Esophagus muscularis mucosa (tissue), 4 donors: ENCODE data around the gene CD274. TPM values are rescaled to one million over a fixed set of nuclear protein-coding genes. Genes with fewer than 3 reads are reported as not detected.

Source experiments
- DNase-seq: peaks from one replicate; pipeline ENCODE4 v3.0.0-alpha.2; 2017; ENCODE audit errors: extremely low spot score
- H3K27ac ChIP-seq, 4 donors: fragments of 200-600 bp; sonication (generic); replicated peaks in 1 of 4; 1 replicate in 3 of 4; 2 replicates in 1 of 4; pipeline ENCODE4 v1.5.1; 2016 to 2019; ENCODE audit warnings: mild to moderate bottlenecking in 1 of 4
- H3K27me3 ChIP-seq, 4 donors: fragments of 200-600 bp; sonication (generic); one replicate each; pipeline versions ENCODE4 v1.5.1 to v1.6.0; 2016 to 2019
- H3K36me3 ChIP-seq, 4 donors: fragments of 200-600 bp; sonication (generic); one replicate each; pipeline ENCODE4 v1.5.1; 2016 to 2019
- H3K4me1 ChIP-seq, 4 donors: fragments of 200-600 bp; sonication (generic); one replicate each; pipeline ENCODE4 v1.5.1; 2016 to 2019
- H3K4me3 ChIP-seq, 4 donors: fragments of 200-600 bp; sonication (generic); 1 replicate in 2 of 4; 2 replicates in 2 of 4; pipeline ENCODE4 v1.5.1; 2016 to 2019; ENCODE audit warnings: mild to moderate bottlenecking in 4 of 4, moderate library complexity in 1 of 4
- H3K9me3 ChIP-seq, 4 donors: fragments of 200-600 bp; sonication (generic); 1 replicate in 3 of 4; 2 replicates in 1 of 4; pipeline ENCODE4 v1.5.1; 2016 to 2019
- CTCF ChIP-seq, 3 experiments: fragments of 200-600 bp in 2 of 3; fragments of 450-650 bp in 1 of 3; sonication (generic) in 2 of 3; IDR thresholded peaks; one replicate each; pipeline ENCODE4 v1.5.1; 2017 to 2019; ENCODE audit warnings: antibody characterized with exemption in 3 of 3, mild to moderate bottlenecking in 2 of 3, moderate library complexity in 1 of 3
- EP300 ChIP-seq: sonication (generic); formaldehyde crosslinking; IDR thresholded peaks from one replicate; pipeline ENCODE4 v1.6.1; 2017; ENCODE audit warnings: antibody characterized with exemption
- POLR2A ChIP-seq: fragments of 450-650 bp; IDR thresholded peaks from one replicate; pipeline ENCODE4 v1.6.1; 2017; ENCODE audit warnings: antibody characterized with exemption, moderate library complexity, mild to moderate bottlenecking, low read depth
- POLR2AphosphoS5 ChIP-seq, 2 donors: sonication (generic); formaldehyde crosslinking; IDR thresholded peaks; one replicate each; pipeline ENCODE4 v1.6.1; 2017; ENCODE audit warnings: antibody characterized with exemption in 2 of 2
- WGBS: methylation state at CpG from one replicate; pipeline ENCODE4 v1.1.5; 2018; 5-methylcytosine and 5-hydroxymethylcytosine counted together
- intact Hi-C: fragments of 100-400 bp; cut with DNase I; formaldehyde crosslinking; loops from one replicate; pipeline ENCODE4 v1.15.1; 2023
- total RNA-seq, 4 donors: library from RNA; depleted of rRNA; stranded (reverse); fragments of >200 nt; gene quantifications; one replicate each; pipeline versions ENCODE4 v1.1.0 to v1.2.1, GENCODE V29; 2016

The CD274 gene
- 1 to 10 TPM in 3 of 4 donors, under 1 TPM in 1; 0.65 to 4.5 (median 2.6) TPM for total RNA-seq

GRCh38 chr9:5450359-5451091 is at the start of gene CD274:
Gene CD274, plus strand, starts transcription at chr9:5450542. Its CDS starts 5,572 bp downstream, at chr9:5456114.
- WGBS = 4% methylated on average over 35 of the region's 36 CpGs
- peak within 1 kb of the TSS; percentile 56 to 70 (median 58) for H3K4me3 ChIP-seq
- peak; percentile 75 to 81 (median 75) for TF ChIP-seq CTCF (IDR thresholded peaks at IDR 0.05)
- TF ChIP-seq EP300 = no peak
- TF ChIP-seq POLR2AphosphoS5 (IDR thresholded peaks at IDR 0.05) = peak; percentile 72 to 85
- TF ChIP-seq POLR2A = no peak
- DNase-seq = peak; percentile 94
- H3K27ac ChIP-seq = peak within 1 kb of the TSS; percentile 73 to 80 (median 76)
- H3K36me3 ChIP-seq = no peaks in the 10 kb centered on the region
- intact Hi-C loops = loop anchor here (5.0 to 10.0 kb wide), 2 partner anchors 137 to 564 kb away; partner anchors contain the start of gene RANBP6
- H3K4me1 ChIP-seq = peaks cover 16 to 23% (median 18%) of the 10 kb centered on the region in 4 donors
- no peaks in the 10 kb centered on the region for H3K27me3 ChIP-seq
- peaks cover 0 to 3% (median 0%) of the 10 kb centered on the region in 4 donors for H3K9me3 ChIP-seq

GRCh38 chr9:5402217-5402616 is 48.1 kb upstream of the CD274 start:
- H3K27ac ChIP-seq = no peak overlapping the region
- no peaks in the 10 kb centered on the region for H3K4me1 ChIP-seq
- no peaks in the 10 kb centered on the region for H3K27me3 ChIP-seq
- TF ChIP-seq CTCF (IDR thresholded peaks at IDR 0.05) = no peak
- TF ChIP-seq POLR2AphosphoS5 (IDR thresholded peaks at IDR 0.05) = no peak
- no peak for TF ChIP-seq POLR2A
- no peak for TF ChIP-seq EP300
- no peaks in the 10 kb centered on the region for H3K36me3 ChIP-seq
- intact Hi-C loops = no loop called here
- no peak for DNase-seq
- H3K9me3 ChIP-seq = peaks cover 0 to 16% (median 3%) of the 10 kb centered on the region in 4 donors
- H3K4me3 ChIP-seq = no peak overlapping the region

- no peak for TF ChIP-seq EP300
- no peak for TF ChIP-seq POLR2AphosphoS5 (IDR thresholded peaks at IDR 0.05)
- no peak for TF ChIP-seq CTCF (IDR thresholded peaks at IDR 0.05)
- TF ChIP-seq POLR2A = no peak
- Histone ChIP-seq H3K27me3 (no peaks in the 10 kb centered on the region), H3K4me1 (no peaks in the 10 kb centered on the region), H3K4me3 (no peak overlapping the region), H3K9me3 (peaks cover 0 to 28% (median 20%) of the 10 kb centered on the region in 4 donors), H3K27ac (no peak overlapping the region), H3K36me3 (peaks cover 6 to 10% (median 8%) of the 10 kb centered on the region in 4 donors)
- intact Hi-C loops = no loop called here
- WGBS = no CpG with 5 or more reads among the region's 1 CpG
- DNase-seq = no peak
Observed at GRCh38 chr9:5408596-5408995, 41.7 kb upstream of the CD274 start.

GRCh38 chr9:5416953-5417352 is 33.4 kb upstream of the CD274 start:
- Histone ChIP-seq H3K36me3 (peaks cover 5 to 12% (median 12%) of the 10 kb centered on the region in 4 donors), H3K27me3 (no peaks in the 10 kb centered on the region), H3K27ac (no peak overlapping the region), H3K4me3 (no peak overlapping the region), H3K9me3 (no peaks in the 10 kb centered on the region), H3K4me1 (no peaks in the 10 kb centered on the region)
- TF ChIP-seq CTCF (IDR thresholded peaks at IDR 0.05) = no peak
- TF ChIP-seq EP300 = no peak
- TF ChIP-seq POLR2AphosphoS5 (IDR thresholded peaks at IDR 0.05) = no peak
- no peak for TF ChIP-seq POLR2A
- intact Hi-C loops = no loop called here
- DNase-seq = no peak
- 78% methylated on average over 3 of the region's 3 CpGs for WGBS
